Activated CD8-positive, alpha-beta T cell treated with anti-CD3 and anti-CD28 coated beads for 36 hours (primary cell): ENCODE data around the gene SYT1. TPM values are rescaled to one million over a fixed set of nuclear protein-coding genes. Genes with fewer than 3 reads are reported as not detected.

ENCODE experiments used
- ATAC-seq: fragments of 200-7000 bp; cut with Tn5 transposase; one replicate; pipeline ENCODE4 v1.10.0; 2021; ENCODE audit warnings: mild to moderate bottlenecking, moderate library complexity
- CTCF ChIA-PET: fragments of 350-600 bp; sonication (Branson Sonifier 250); formaldehyde crosslinking; loops from one replicate; lab custom pipeline; 2021; ENCODE audit warnings: antibody characterized with exemption; lab: Charles Lee
- POLR2A ChIA-PET: fragments of 350-600 bp; sonication (Branson Sonifier 250); formaldehyde crosslinking; loops from one replicate; lab custom pipeline; 2021; ENCODE audit warnings: antibody characterized with exemption; lab: Charles Lee
- DNase-seq: peaks from one replicate; pipeline ENCODE4 v3.0.0-alpha.2; 2020
- H3K27ac Mint-ChIP-seq: one replicate; pipeline ENCODE4 v1.8.0; 2021; ENCODE audit warnings: mild to moderate bottlenecking, mixed read lengths
- H3K27me3 Mint-ChIP-seq: one replicate; pipeline ENCODE4 v1.8.0; 2021; ENCODE audit warnings: mixed read lengths
- H3K36me3 Mint-ChIP-seq: one replicate; pipeline ENCODE4 v1.8.0; 2021; ENCODE audit warnings: low read depth, mixed read lengths
- H3K4me1 Mint-ChIP-seq: one replicate; pipeline ENCODE4 v1.8.0; 2021; ENCODE audit warnings: low read depth, mixed read lengths
- H3K4me3 Mint-ChIP-seq: one replicate; pipeline ENCODE4 v1.8.0; 2021; ENCODE audit warnings: mild to moderate bottlenecking, moderate library complexity, mixed read lengths
- H3K9me3 Mint-ChIP-seq: one replicate; pipeline ENCODE4 v1.8.0; 2021; ENCODE audit warnings: mixed read lengths
- CTCF ChIP-seq: fragments of 200-600 bp; IDR thresholded peaks from one replicate; pipeline ENCODE4 v1.8.0; 2022; ENCODE audit warnings: antibody characterized with exemption, mild to moderate bottlenecking
- intact Hi-C: fragments of 100-400 bp; cut with micrococcal nuclease; formaldehyde crosslinking; loops from one replicate; pipeline ENCODE4 v1.10.0; 2022
- total RNA-seq, 2 experiments: library from RNA; stranded (reverse); gene quantifications; one replicate each; pipeline ENCODE4 v1.2.3, GENCODE V29; 2021

The SYT1 gene
- total RNA-seq, 2 experiments from 2014 or later: not detected

- ChIA-PET CTCF (no interaction called here), POLR2A (no interaction called here)
- intact Hi-C loops: no loop called here
- Mint-ChIP-seq H3K9me3 (no peaks in the 10 kb centered on the region), H3K36me3 (no peaks in the 10 kb centered on the region), H3K27ac (no peak overlapping the region), H3K4me1 (no peaks in the 10 kb centered on the region), H3K27me3 (no peaks in the 10 kb centered on the region), H3K4me3 (no peak overlapping the region)
- no peak for TF ChIP-seq CTCF
- DNase-seq (no peak), ATAC-seq (no peak)
Observed at GRCh38 chr12:79162147-79162772, 297.7 kb downstream of the SYT1 start.

GRCh38 chr12:79162948-79163347 is 298.4 kb downstream of the SYT1 start:
- POLR2A ChIA-PET: no interaction called here
- Mint-ChIP-seq H3K36me3 (no peaks in the 10 kb centered on the region), H3K4me1 (no peaks in the 10 kb centered on the region), H3K4me3 (no peak overlapping the region), H3K27me3 (no peaks in the 10 kb centered on the region), H3K9me3 (no peaks in the 10 kb centered on the region), H3K27ac (no peak overlapping the region)
- CTCF ChIA-PET: no interaction called here
- DNase-seq: no peak
- TF ChIP-seq CTCF: no peak
- intact Hi-C loops: no loop called here
- no peak for ATAC-seq

- no peak overlapping the region for H3K4me3 Mint-ChIP-seq
- no peaks in the 10 kb centered on the region for H3K4me1 Mint-ChIP-seq
Observed at GRCh38 chr12:79164890-79165289, 300.3 kb downstream of the SYT1 start.

GRCh38 chr12:79168687-79169086 is 304.1 kb downstream of the SYT1 start:
- Mint-ChIP-seq H3K9me3 (no peaks in the 10 kb centered on the region), H3K27me3 (no peaks in the 10 kb centered on the region), H3K4me3 (no peak overlapping the region), H3K36me3 (no peaks in the 10 kb centered on the region), H3K4me1 (no peaks in the 10 kb centered on the region), H3K27ac (no peak overlapping the region)
- ATAC-seq (no peak), DNase-seq (no peak)
- CTCF ChIA-PET: no interaction called here
- intact Hi-C loops: no loop called here
- no peak for TF ChIP-seq CTCF
- POLR2A ChIA-PET: no interaction called here

More at GRCh38 chr12:79164890-79165289, 300.3 kb downstream of the SYT1 start:
- no peak for ATAC-seq
- no peaks in the 10 kb centered on the region for H3K9me3 Mint-ChIP-seq
- H3K27me3 Mint-ChIP-seq: no peaks in the 10 kb centered on the region
- intact Hi-C loops: no loop called here
- TF ChIP-seq CTCF: no peak
- no peak for DNase-seq
- POLR2A ChIA-PET: no interaction called here
- CTCF ChIA-PET: no interaction called here
- no peaks in the 10 kb centered on the region for H3K36me3 Mint-ChIP-seq
- H3K27ac Mint-ChIP-seq: no peak overlapping the region

GRCh38 chr12:79174626-79175025 is 310.1 kb downstream of the SYT1 start:
- ChIA-PET CTCF (no interaction called here), POLR2A (no interaction called here)
- Mint-ChIP-seq H3K27ac (no peak overlapping the region), H3K27me3 (no peaks in the 10 kb centered on the region), H3K9me3 (peaks cover 3% of the 10 kb centered on the region), H3K4me1 (no peaks in the 10 kb centered on the region), H3K4me3 (no peak overlapping the region), H3K36me3 (no peaks in the 10 kb centered on the region)
- intact Hi-C loops: no loop called here
- no peak for TF ChIP-seq CTCF
- no peak for DNase-seq
- no peak for ATAC-seq
